HG03159 (cell line): ENCODE data around the gene GALNS.

ENCODE experiments used
- ATAC-seq: cut with Tn5 transposase; IDR thresholded peaks from one replicate; pipeline ENCODE4 v1.9.1; 2021; ENCODE audit warnings: mild to moderate bottlenecking, moderate library complexity; ENCODE audit not compliant: unreplicated experiment

Gene GALNS

GRCh38 chr16:88877564-88878289, 21.0 kb upstream of the GALNS start:
- no peak for ATAC-seq

- ATAC-seq: no peak
Measured at GRCh38 chr16:88876942-88877526, 20.3 kb upstream of the GALNS start.

- no peak for ATAC-seq
Measured at GRCh38 chr16:88875703-88876234, 19.0 kb upstream of the GALNS start.

DNA sequence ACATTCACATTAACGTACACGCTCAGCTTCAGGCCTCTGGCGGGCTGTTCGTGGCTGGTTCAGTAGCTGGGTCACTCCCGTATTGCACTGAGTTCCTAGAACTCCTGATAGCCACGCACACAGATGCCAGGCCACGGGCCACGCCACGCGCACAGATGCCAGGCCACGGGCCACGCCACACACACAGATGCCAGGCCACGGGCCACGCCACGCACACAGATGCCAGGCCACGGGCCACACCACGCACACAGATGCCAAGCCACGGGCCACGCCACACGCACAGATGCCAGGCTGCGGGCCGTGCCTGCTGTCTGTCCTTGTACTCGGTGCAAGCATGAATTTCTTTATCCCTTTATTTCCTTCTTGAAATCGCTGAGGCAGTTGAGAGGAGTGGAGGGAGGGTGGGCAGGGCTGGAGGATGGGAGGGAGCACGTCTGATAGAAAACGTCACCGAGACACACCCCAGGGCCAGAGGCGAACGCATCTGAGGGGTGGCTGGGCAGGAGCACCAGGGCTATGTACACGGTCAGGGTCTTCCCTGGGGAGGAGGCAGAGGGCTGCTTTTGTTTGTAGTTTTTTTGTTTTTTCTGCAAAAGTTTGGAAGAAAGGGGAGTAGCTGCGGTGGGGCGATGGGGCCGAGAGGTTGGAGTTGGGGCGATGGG, 18.3 kb upstream of the GALNS start:
- ATAC-seq: no peak

GRCh38 chr16:88872650-88873331, 16.0 kb upstream of the GALNS start:
- ATAC-seq: no peak

DNA sequence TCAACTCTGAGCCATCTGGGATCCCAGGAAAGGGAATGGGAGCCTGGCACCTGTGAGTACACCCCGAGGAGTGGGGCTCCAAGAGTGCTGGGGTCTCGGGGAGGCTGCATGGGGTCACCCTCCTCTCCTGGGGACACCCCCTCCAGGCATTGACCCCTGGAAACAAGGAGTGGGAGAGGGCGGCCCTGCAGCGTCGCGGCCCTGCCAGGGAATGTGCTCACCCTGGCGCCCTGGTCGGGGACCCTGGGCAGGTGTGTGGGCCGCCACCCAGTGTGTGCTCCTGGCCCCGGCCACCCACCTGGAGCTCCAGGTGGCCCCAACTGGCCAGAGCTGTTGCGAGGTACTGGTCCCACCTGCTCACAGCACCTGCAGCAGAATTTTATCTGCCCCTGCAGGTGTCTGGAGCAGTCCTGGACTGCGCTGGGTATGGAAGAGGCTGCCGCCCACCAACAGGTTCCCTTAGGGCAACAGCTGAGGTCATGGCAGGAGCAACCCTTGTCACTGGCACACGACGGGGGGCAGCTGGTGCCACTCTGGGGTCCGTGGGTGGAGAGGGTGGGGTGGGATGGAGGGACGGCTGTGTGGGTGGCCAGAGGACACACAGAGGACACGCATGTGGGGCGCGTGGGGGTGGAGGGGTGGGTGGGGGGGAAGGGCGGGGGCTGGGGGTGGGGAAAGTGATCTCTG, 15.1 kb upstream of the GALNS start:
- ATAC-seq: no peak

- no peak for ATAC-seq
Measured at GRCh38 chr16:88871349-88871702, 14.6 kb upstream of the GALNS start.

DNA sequence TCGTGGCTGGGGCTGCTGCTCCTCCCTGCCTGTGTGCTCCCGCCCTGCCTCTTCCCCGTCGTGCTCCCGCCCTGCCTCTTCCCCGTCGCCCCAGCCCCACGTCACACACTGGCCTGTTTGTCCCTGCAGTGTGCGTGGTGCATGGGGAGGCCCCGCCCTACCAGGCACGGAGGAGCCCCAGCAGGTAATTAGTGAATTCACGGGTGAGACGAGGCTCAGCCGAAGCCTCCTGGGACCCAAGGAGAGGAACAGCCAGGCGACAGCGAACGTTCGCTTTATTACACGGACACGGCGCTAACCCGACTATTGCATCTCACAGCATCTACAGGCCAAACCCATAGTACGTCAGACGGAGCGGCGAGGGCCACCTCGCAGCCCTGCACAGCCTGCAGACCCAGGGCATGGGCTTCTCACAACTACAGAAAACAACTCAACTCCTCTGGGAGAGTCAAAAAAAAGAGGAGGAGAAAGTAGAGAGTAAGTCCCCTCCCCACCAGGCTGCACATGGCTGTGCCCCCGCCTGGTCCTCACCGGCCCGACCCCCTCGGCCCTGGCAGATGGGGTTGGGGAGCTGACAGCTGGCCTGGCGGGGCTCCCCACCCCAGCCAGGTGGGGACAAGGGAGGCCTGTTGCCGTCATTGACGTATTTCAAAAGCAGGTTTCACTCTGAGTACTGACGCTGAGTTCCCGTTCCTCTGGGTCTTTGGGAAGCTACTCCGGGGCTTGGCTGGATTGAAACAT, 14.0 kb upstream of the GALNS start:
- no peak for ATAC-seq

DNA sequence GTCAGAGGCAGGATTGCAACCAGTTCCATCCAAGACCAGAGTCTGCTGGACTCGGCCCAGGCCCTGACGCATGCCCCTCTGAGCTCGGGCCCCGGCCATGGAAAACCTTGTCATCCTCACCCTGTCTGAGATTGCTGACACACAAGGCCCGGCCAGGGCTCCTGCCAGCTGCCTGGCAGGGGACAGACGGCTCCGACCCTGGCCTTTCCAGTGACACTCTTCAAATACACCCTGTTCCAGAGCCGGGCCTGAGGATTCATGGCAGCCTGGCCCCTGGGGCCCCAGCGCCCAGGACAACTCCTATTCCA, 12.9 kb upstream of the GALNS start:
- no peak for ATAC-seq

DNA sequence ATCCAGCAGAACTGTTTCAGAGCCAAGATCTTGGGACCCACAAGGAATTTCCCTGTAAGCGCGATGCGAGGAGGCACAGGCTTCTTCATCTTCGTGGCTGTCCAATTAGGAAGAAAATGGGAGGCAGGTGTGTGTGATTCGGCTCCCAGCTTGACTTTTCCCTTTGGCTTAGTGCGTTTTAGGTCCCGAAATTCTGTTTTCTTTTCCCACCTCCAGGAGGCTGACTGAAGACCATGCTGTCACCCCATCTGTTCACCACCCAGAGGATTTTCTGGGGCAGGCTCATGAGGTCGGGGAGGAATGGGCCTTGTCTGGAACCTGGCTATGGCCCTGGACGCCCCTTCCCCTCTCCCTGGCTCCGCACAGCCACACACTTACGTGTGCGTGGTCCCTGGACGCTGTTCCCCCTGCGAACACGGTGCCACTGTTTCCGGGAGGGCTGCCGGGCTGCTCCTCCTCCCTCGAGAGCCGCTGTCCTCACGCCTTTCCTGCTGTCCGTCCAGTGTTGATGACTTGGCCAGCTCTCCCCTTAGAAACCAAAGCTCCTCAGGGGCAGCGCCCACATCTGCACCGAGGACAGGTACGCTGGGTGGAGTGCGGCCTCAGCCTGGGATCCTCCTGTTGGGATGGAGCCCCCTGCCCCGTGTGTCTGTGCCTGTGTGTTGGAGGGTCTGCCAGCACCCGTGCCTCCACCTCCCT, 12.4 kb upstream of the GALNS start:
- no peak for ATAC-seq

- no peak for ATAC-seq
Measured at GRCh38 chr16:88867581-88868246, 11.0 kb upstream of the GALNS start.

DNA sequence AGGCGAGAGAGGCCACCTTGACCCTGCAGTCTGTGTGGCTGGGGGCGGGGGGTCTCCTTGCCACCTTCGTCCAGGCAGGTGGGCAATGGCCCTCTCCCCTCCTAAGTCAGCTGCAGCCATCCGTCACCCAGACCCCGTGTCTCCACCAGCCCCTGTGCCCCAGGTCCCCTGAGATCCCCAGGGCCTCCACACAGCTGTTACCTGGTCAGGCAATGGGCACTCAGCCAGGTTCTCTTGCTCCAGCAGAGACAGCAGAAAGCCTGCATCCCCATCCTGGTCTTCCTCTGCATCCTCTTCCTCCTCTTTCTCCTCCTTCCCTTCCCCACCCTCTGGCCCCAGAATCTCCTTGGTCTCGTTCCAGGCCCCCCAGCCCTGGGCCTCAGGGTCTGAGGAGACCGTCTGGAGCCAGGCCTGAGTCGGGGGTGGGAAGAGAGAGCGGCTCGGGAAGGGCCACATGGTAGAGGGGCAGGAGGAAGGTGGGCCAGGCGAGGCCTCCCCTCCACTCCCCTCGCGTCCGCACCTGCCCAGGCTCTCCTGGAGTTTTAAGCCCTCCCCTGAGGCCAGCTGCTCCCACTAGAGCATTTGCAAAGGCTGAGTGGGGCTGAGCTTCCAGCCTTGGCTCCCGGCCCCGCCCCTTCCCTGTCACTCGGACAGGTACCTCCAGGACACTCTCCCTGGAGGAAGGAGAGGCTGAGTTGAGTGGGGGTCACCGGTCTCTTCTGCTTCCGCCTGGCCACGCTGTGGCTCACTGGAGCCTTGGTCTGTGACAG, 9.6 kb upstream of the GALNS start, which contains the start of gene PABPN1L:
Gene PABPN1L, minus strand, starts transcription at position 510 of the 770 bp plus-strand sequence. Its CDS starts 54 bp downstream, at position 456.
- ATAC-seq: no peak

GRCh38 chr16:88865742-88866141, 9.0 kb upstream of the GALNS start:
- ATAC-seq: no peak

- ATAC-seq: no peak
Measured at GRCh38 chr16:88865310-88865709, 8.6 kb upstream of the GALNS start.

DNA sequence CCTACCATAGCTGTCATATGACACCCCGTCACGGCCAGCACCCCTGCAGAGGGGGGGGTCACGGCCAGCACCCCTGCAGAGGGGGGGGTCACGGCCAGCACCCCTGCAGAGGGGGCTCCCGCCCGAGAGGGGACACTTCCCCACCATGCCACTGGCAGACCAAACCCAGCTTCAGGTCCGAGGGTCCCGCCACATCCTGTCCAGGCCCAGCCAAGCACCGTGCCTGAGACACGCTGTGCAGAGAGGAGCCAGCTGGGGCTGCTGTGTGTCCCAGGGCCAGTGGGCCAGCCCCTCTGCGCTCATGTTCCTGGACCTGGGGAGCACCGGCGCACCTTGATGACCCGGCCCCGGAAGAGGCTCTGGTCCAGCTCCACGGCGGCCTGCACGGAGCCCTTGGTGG, 7.8 kb upstream of the GALNS start:
- no peak for ATAC-seq

GRCh38 chr16:88864099-88864498, 7.4 kb upstream of the GALNS start:
- ATAC-seq: no peak

GRCh38 chr16:88863426-88863825, 6.7 kb upstream of the GALNS start:
- no peak for ATAC-seq

DNA sequence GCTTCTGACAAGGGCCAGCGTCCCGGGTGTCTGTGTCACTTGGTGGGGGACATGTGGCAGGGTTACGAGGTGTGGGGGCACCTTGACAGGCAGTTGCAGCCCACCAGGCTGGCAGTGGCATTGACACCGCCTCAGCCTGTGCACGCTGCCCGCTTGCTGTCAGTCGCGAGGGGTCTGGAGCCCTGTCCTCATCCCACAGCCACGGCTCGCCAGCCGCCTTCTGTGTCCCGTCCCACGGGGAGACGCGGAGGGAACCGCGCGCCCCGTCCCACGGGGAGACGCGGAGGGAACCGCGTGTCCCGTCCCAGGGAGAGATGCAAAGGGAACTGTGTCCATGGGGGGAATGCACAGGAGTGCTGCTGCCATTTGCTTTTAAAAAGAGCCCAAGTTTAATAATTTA, 6.2 kb upstream of the GALNS start:
- no peak for ATAC-seq
